Activated CD4-positive, alpha-beta T cell treated with anti-CD3 and anti-CD28 coated beads for 4 hours (primary cell): ENCODE data around the gene LTO1.
"Not testable (repeated sequence)": the region's sequence is repeated elsewhere in the genome, so short reads cannot be mapped to it uniquely, and the experiment has no call there.

Source experiments
- DNase-seq, 2 donors: peaks; one replicate each; pipeline ENCODE4 v3.0.0-alpha.2; 2020

Gene LTO1

DNA sequence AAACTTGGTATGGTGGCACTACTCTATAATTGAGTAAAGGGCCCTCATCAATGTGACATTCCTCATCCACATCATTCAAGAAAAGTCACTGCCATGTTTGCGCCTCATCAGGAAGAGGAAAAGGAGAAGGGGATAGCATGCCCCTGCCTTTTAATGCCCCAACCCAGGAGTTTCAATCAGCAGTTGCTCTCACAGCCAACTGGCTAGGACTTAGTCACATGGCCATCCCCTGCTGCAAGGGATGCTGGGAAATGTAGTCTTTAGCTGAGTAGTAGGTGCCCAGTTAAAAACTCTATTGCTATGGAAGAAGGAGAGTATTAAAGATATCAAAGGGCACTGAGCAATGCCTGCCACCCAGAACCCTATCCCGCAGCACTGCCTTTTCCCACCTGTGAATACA is 45.1 kb downstream of the LTO1 start:
- no peak for DNase-seq

DNA sequence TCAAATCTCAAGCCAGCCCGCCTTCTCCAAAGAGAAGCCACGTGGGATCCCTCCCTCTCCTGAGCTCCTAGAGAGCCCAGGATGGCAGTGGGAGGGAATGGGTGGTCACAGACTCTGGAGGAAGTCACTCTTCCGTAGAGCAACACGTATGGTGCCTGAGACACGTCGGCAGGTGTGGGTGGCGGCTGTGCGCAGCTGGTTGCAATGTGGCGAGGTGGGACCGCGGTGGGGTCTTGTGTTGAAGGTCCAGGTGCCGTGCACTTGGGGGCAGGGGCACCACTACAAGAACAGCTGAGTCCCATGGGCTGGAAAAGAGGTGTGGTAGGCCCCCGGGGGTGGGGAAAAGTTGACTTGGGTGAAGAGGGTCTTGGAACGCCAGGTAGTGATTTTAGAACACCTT is 47.6 kb downstream of the LTO1 start:
- DNase-seq, result no peak

- DNase-seq, result no peak
Observed at GRCh38 chr11:69625476-69625875, 49.7 kb downstream of the LTO1 start.

- no peak for DNase-seq
Observed at GRCh38 chr11:69624293-69624692, 50.9 kb downstream of the LTO1 start.

DNA sequence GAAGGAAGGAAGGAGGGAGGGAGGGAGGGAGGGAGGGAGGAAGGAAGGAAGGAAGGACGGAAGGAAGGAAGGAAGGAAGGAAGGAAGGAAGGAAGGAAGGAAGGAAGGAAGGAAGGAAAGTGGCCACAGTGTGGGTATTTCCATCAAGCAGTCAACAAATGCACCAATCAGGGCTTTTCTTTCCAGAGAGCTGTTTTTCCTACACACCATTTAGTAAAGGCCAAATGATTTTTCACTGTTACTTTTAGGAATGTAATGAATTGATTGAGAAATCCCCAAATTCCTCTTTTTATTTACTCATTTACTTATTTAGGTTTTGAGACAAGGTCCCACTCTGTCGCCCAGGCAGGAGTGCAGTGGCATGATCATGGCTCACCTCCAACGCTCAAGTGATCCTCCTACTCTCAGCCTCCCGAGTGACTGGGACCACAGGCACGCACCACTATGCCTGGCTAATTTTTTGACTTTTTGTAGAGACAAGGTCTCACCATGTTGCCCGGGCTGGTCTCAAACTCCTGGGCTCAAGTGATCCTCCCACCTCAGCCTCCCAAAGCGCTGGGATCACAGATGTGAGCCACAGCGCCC is 53.0 kb downstream of the LTO1 start:
- not testable (repeated sequence) for DNase-seq

DNA sequence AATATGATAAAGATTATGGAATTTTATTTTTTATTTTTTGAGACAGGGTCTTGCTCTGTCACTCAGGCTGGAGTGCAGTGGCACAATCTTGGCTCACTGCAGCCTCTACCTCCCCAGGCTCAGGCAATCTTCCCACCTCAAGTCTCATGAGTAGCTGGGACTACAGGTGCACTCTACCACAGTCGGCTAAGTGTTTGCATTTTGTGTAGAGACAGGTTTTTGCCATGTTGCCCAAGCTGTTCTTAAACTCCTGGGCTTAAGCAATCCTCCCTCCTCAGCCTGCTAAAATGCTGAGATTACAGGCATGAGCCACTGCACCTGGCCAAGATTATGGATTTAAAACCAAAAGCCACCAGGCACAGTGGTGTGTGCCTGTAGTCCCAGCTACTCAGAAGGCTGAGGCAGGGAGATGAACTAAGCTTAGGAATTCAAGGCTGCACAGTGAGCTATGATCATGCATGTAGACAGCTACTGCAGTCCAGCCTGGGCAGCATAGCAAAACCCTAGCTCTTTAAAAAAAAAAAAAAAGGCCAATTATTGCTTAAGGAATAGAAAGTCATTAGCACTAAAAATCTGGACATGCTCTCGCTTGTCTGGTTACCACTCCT is 54.4 kb downstream of the LTO1 start:
- DNase-seq, result no peak

- no peak for DNase-seq
Observed at GRCh38 chr11:69618237-69618636, 56.9 kb downstream of the LTO1 start.

DNA sequence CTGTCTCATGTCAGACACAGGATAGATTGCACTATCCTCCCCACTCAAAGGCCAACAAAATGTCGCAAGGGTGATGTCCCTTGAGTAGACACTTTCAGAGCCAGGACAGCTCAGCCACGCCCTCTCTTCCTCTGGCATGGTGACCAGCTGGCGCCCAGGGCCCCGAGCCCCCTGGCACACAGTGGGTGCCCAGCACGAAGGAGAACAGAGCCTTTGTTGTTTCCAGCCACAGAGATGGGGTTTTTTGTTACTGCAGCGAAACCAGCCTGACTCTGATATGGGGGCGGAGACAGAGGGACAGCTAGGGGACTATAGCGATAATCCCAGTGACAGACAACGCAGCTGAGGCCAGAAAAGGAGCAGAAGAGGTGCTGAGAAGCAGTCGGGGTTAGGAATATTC is 57.5 kb downstream of the LTO1 start:
- DNase-seq, result no peak

DNA sequence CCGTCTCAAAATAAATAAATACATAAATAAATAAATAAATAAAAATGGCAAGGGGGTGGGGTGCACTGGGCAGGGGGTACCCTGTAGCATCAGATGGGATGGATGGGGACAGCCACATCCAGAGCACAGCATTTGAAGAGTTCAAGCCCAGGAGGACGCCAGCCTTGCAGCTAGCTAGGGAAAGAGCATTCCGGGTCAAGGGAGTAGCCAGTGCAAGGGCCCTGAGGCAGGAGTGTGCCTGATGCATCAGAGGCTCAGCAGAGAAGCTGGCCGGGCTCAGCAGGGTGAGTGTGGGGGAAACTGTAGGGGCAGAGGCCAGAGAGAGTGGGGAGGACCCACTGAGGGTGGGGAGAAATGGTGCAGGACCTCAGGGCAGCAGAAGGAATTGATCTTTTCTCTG is 57.9 kb downstream of the LTO1 start:
- DNase-seq, result no peak
